CD4-positive, alpha-beta T cell (primary cell): ENCODE results near the gene CAMK2A. TPM values are rescaled to one million over a fixed set of nuclear protein-coding genes. Genes with fewer than 3 reads are reported as not detected.

ENCODE experiments used
- ATAC-seq: fragments of 200-7000 bp; cut with Tn5 transposase; one replicate; pipeline ENCODE4 v1.10.0; 2022; ENCODE audit warnings: mild to moderate bottlenecking; ENCODE audit not compliant: poor library complexity
- CTCF ChIA-PET: fragments of 350-600 bp; sonication (Branson Sonifier 250); formaldehyde crosslinking; loops from one replicate; lab custom pipeline; 2021; ENCODE audit warnings: antibody characterized with exemption, inconsistent platforms; lab: Charles Lee
- POLR2A ChIA-PET: fragments of 350-600 bp; sonication (Branson Sonifier 250); formaldehyde crosslinking; loops from one replicate; lab custom pipeline; 2021; ENCODE audit warnings: antibody characterized with exemption, inconsistent platforms; lab: Charles Lee
- DNase-seq, 14 experiments: peaks; one replicate each; pipeline ENCODE4 v3.0.0-alpha.2; 2013 to 2020; ENCODE audit warnings: mixed read lengths in 2 of 14
- H3K27ac ChIP-seq, 2 donors: one replicate each; pipeline versions ENCODE4 v1.5.1 to v1.7.0; 2013; ENCODE audit warnings: low read length in 2 of 2, low read depth in 1 of 2, mild to moderate bottlenecking in 1 of 2
- H3K27me3 ChIP-seq, 2 experiments: 1 replicate in 1 of 2; 2 replicates in 1 of 2; pipeline versions ENCODE4 v1.6.1 to v1.7.0; 2013; ENCODE audit warnings: low read length in 2 of 2, control low read depth in 1 of 2, mild to moderate bottlenecking in 1 of 2, moderate library complexity in 1 of 2; ENCODE audit not compliant: insufficient read depth in 2 of 2, control insufficient read depth in 1 of 2
- H3K36me3 ChIP-seq: one replicate; pipeline ENCODE4 v1.6.1; 2013; ENCODE audit warnings: low read length, control low read depth; ENCODE audit not compliant: insufficient read depth
- H3K4me1 ChIP-seq: one replicate; pipeline ENCODE4 v1.6.1; 2013; ENCODE audit warnings: low read length, control low read depth; ENCODE audit not compliant: insufficient read depth
- H3K4me3 ChIP-seq: one replicate; pipeline ENCODE4 v1.5.1; 2013; ENCODE audit warnings: mild to moderate bottlenecking, low read length, moderate library complexity
- H3K9me3 ChIP-seq, 2 experiments: 1 replicate in 1 of 2; 2 replicates in 1 of 2; pipeline versions ENCODE4 v1.6.1 to v1.7.0; 2013; ENCODE audit warnings: low read length in 2 of 2, mild to moderate bottlenecking in 2 of 2, control low read depth in 1 of 2, moderate library complexity in 1 of 2; ENCODE audit not compliant: control insufficient read depth in 1 of 2, insufficient read depth in 1 of 2
- H3K27ac Mint-ChIP-seq: one replicate; pipeline ENCODE4 v1.8.0; 2020; ENCODE audit warnings: mixed read lengths
- H3K27me3 Mint-ChIP-seq: one replicate; pipeline ENCODE4 v1.8.0; 2021; ENCODE audit warnings: mixed read lengths
- H3K36me3 Mint-ChIP-seq: one replicate; pipeline ENCODE4 v1.8.0; 2021; ENCODE audit warnings: low read depth, mixed read lengths
- H3K4me1 Mint-ChIP-seq: one replicate; pipeline ENCODE4 v1.8.0; 2021; ENCODE audit warnings: low read depth, mixed read lengths
- H3K4me3 Mint-ChIP-seq: one replicate; pipeline ENCODE4 v1.8.0; 2020; ENCODE audit warnings: mild to moderate bottlenecking, mixed read lengths
- H3K9me3 Mint-ChIP-seq: one replicate; pipeline ENCODE4 v1.8.0; 2020; ENCODE audit warnings: mixed read lengths
- CTCF ChIP-seq: fragments of 200-600 bp; IDR thresholded peaks from one replicate; pipeline ENCODE4 v1.8.0; 2022; ENCODE audit warnings: antibody characterized with exemption, mild to moderate bottlenecking
- intact Hi-C, 2 experiments: fragments of 100-400 bp; cut with DNase I in 1 of 2; cut with micrococcal nuclease in 1 of 2; formaldehyde crosslinking; loops; one replicate each; pipeline versions ENCODE4 v1.15.1 to v1.9.0; 2023 to 2025; cut with DNase I, micrococcal nuclease
- total RNA-seq, 174 experiments: library from RNA in 2 of 174; stranded (reverse) in 2 of 174; gene quantifications; one replicate each; pipeline ENCODE4 v1.2.3 and lab custom pipeline; 2021 to 2026

The CAMK2A gene
- total RNA-seq, 2 experiments from 2014 or later, result 0.05 to 0.22 TPM

- ChIA-PET POLR2A (no interaction called here), CTCF (no interaction called here)
- no peaks in the 10 kb centered on the region for H3K36me3 ChIP-seq
- no peaks in the 10 kb centered on the region for H3K4me1 Mint-ChIP-seq
- DNase-seq (no peak), ATAC-seq (no peak)
- H3K4me1 ChIP-seq, result no peaks in the 10 kb centered on the region
- H3K27ac Mint-ChIP-seq, result no peak overlapping the region
- H3K36me3 Mint-ChIP-seq, result no peaks in the 10 kb centered on the region
- no peak overlapping the region for H3K4me3 ChIP-seq
- no peaks in the 10 kb centered on the region for H3K27me3 ChIP-seq
- H3K27ac ChIP-seq, result no peak overlapping the region
- TF ChIP-seq CTCF, result no peak
- intact Hi-C loops, result no loop called here
- H3K9me3 ChIP-seq, result no peaks in the 10 kb centered on the region
- no peak overlapping the region for H3K4me3 Mint-ChIP-seq
- no peaks in the 10 kb centered on the region for H3K9me3 Mint-ChIP-seq
- no peaks in the 10 kb centered on the region for H3K27me3 Mint-ChIP-seq
Observed at GRCh38 chr5:150329038-150329437, 39.5 kb upstream of the CAMK2A start.

- DNase-seq, result no peak
- ATAC-seq, result no peak
- H3K4me1 ChIP-seq, result no peaks in the 10 kb centered on the region
- no peaks in the 10 kb centered on the region for H3K9me3 ChIP-seq
- Mint-ChIP-seq H3K9me3 (no peaks in the 10 kb centered on the region), H3K36me3 (no peaks in the 10 kb centered on the region), H3K4me1 (no peaks in the 10 kb centered on the region), H3K27me3 (no peaks in the 10 kb centered on the region), H3K27ac (no peak overlapping the region), H3K4me3 (no peak overlapping the region)
- no peaks in the 10 kb centered on the region for H3K27me3 ChIP-seq
- intact Hi-C loops, result no loop called here
- no peaks in the 10 kb centered on the region for H3K36me3 ChIP-seq
- POLR2A ChIA-PET, result no interaction called here
- CTCF ChIA-PET, result no interaction called here
- no peak overlapping the region for H3K4me3 ChIP-seq
- no peak overlapping the region for H3K27ac ChIP-seq
- no peak for TF ChIP-seq CTCF
Observed at GRCh38 chr5:150328515-150328914, 38.9 kb upstream of the CAMK2A start.

- H3K27me3 Mint-ChIP-seq, result no peaks in the 10 kb centered on the region
Observed at GRCh38 chr5:150327139-150327538, 37.6 kb upstream of the CAMK2A start.

More at GRCh38 chr5:150327139-150327538, 37.6 kb upstream of the CAMK2A start:
- no peak overlapping the region for H3K27ac ChIP-seq
- DNase-seq (no peak), ATAC-seq (no peak)
- no peaks in the 10 kb centered on the region for H3K27me3 ChIP-seq
- H3K9me3 ChIP-seq, result no peaks in the 10 kb centered on the region
- Mint-ChIP-seq H3K4me1 (no peaks in the 10 kb centered on the region), H3K4me3 (no peak overlapping the region), H3K9me3 (no peaks in the 10 kb centered on the region), H3K36me3 (no peaks in the 10 kb centered on the region), H3K27ac (no peak overlapping the region)
- intact Hi-C loops, result no loop called here
- no peak for TF ChIP-seq CTCF
- H3K4me3 ChIP-seq, result no peak overlapping the region
- no peaks in the 10 kb centered on the region for H3K36me3 ChIP-seq
- no peaks in the 10 kb centered on the region for H3K4me1 ChIP-seq
- CTCF ChIA-PET, result no interaction called here
- POLR2A ChIA-PET, result no interaction called here
